Measurements from ENCODE around the gene AFAP1. TPM values are rescaled to one million over a fixed set of nuclear protein-coding genes. Genes with fewer than 3 reads are reported as not detected.

The AFAP1 gene
- total RNA-seq, 1 donor from 2014 or later = 84.9 TPM

DNA sequence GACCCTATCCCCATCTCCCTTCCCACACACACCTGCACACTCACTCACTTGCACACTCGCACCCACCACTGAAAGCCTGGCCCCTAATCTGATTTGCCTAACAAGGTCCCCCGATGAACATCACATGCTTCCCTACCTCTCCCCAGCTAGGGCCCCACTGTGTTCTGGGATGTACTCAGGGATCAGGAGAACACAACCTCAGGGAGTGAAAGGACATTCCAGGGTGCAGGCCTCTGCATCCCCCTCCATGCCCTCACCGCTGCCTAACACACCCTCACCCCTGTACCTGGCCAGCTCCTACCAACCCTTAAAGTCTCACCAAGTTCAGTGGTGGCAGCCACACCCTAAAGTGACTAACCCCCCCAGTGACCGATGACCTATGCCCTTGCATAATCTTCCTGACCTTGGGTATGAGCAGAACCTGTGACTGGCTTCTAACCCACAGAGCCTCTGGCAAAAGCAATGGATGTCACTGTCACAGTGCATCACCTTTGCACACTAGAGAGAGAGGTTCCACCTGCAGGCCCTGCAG, 2.4 kb upstream of the AFAP1 start:
- no peak for DNase-seq (ENCODE audit: low spot score in 2 of 2)
- TF ChIP-seq, protein P1, sequence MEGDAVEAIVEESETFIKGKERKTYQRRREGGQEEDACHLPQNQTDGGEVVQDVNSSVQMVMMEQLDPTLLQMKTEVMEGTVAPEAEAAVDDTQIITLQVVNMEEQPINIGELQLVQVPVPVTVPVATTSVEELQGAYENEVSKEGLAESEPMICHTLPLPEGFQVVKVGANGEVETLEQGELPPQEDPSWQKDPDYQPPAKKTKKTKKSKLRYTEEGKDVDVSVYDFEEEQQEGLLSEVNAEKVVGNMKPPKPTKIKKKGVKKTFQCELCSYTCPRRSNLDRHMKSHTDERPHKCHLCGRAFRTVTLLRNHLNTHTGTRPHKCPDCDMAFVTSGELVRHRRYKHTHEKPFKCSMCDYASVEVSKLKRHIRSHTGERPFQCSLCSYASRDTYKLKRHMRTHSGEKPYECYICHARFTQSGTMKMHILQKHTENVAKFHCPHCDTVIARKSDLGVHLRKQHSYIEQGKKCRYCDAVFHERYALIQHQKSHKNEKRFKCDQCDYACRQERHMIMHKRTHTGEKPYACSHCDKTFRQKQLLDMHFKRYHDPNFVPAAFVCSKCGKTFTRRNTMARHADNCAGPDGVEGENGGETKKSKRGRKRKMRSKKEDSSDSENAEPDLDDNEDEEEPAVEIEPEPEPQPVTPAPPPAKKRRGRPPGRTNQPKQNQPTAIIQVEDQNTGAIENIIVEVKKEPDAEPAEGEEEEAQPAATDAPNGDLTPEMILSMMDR (IDR thresholded peaks at IDR 0.05) = no peak
- Histone ChIP-seq H3K27me3 (no peaks in the 10 kb centered on the region), H3K4me1 (peaks cover 0 to 6% of the 10 kb centered on the region in 2 donors), H3K9me3 (no peaks in the 10 kb centered on the region), H3K27ac (no peak overlapping the region), H3K36me3 (no peaks in the 10 kb centered on the region), H3K4me3 (no peak overlapping the region)
- intact Hi-C loops (cut with DNase I) = no loop called here

DNA sequence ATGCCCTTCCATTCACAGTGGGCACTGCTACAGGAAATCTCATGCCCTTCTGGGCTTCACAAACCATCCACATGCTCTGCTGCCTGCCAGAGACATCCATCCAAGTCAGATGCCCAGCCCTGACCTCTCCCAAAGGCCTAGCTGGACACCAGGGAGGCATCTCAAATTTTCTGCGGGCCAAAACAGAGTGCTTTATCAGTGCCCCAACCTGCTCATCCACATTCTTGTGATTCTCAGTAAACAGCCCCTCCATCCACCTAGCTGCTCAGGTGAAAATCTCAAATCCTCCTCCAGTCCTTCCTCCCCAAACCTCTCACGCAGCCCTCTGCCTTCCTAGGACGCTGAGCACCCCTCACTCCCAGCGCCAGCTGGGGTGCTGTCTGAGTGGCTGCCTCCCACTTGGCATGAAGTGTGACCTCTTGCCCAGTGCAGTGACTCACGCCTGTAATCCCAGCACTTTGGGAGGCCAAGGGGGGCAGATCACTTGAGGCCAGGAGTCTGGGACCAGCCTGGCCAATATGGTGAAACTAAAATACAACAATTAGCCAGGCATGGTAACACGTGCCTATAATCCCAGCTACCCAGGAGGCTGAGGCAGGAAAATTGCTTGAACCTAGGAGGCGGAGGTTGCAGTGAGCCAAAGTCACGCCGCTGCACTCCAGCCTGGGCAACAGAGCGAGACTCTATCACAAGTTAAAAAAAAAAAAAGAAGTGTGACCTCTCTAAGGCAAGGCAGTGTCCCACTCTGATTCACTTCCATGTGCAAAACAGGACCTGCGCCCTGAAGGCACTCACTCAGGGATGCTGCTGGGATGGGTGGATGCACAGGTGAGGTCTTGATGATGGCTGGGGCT, 1.7 kb upstream of the AFAP1 start:
- H3K4me1 ChIP-seq = peaks cover 0 to 6% of the 10 kb centered on the region in 2 donors
- H3K9me3 ChIP-seq = no peaks in the 10 kb centered on the region
- no peaks in the 10 kb centered on the region for H3K36me3 ChIP-seq
- H3K27me3 ChIP-seq = no peaks in the 10 kb centered on the region
- H3K27ac ChIP-seq = no peak overlapping the region
- no peak overlapping the region for H3K4me3 ChIP-seq
- intact Hi-C loops (cut with DNase I) = no loop called here
- DNase-seq (ENCODE audit: low spot score in 2 of 2) = no peak
- TF ChIP-seq, protein P1 (IDR thresholded peaks at IDR 0.05) = no peak

DNA sequence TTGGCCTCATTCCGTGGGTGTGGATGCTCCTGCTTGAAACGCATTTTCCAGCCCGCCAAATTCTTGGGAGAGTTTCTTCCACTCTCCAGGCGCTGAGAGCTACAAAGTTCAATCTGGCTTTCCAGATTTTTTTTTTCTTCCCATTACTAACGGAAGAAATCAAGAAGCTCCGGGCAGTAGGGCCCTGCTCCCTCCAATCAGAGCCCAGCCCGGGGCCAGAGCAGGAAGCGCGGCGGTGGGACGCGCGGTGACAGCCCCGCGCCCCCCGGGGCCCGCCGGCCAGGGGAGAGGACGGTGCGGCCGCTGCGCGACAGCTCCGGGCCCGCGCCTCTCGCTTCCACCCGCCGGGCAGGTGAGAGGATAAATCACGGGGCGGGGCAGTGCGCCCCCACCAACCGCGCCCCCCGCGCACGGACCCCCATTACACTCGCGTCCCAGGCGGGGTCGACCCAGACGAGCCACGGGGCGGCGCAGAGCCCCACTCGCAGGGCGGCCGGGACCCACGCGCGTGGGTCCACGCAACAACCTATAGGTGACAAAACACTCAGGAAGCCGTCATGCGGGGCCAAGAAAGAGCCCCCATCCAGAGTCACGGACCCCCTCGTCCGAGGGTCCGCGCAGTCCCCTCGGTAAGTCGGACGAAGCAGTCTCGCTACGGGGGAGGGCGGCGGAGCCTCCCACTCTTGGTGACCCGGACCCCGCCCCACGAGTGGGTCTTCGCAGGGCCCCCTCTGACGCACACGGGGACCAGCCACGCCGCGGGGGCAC, 868 bp downstream of the AFAP1 start:
- TF ChIP-seq, protein P1 (IDR thresholded peaks at IDR 0.05) = no peak
- H3K27me3 ChIP-seq = no peaks in the 10 kb centered on the region
- no peaks in the 10 kb centered on the region for H3K36me3 ChIP-seq
- H3K4me3 ChIP-seq = peak overlapping the region; percentile 77 to 99
- peak overlapping the region; percentile 82 to 93 for H3K27ac ChIP-seq
- intact Hi-C loops (cut with DNase I) = loop anchor here (1.0 to 5.0 kb wide), 7 partner anchors 22 to 134 kb away; no protein-coding TSS in a partner anchor
- DNase-seq (ENCODE audit: low spot score in 2 of 2) = no peak
- peaks cover 0 to 11% of the 10 kb centered on the region in 2 donors for H3K4me1 ChIP-seq
- no peaks in the 10 kb centered on the region for H3K9me3 ChIP-seq

DNA sequence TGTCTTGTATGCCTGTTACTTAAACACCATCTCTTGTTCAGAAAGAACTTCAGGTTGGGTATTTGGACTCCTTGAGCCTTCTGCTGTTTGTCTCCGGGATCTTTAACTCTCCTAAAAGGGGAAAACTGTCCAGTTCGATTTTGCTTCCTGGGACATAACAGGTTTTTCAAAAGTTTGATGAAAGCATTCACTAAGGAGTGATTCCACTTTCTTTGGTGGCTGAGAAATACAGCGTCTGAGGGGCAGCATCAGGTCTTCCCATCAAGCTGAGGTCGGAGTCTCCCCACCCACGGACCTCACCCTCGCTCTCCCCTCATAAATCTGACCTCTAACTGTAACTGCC, 1.4 kb downstream of the AFAP1 start:
- H3K27ac ChIP-seq = peak overlapping the region; percentile 82 to 93
- DNase-seq (ENCODE audit: low spot score in 2 of 2) = no peak
- H3K36me3 ChIP-seq = no peaks in the 10 kb centered on the region
- H3K9me3 ChIP-seq = no peaks in the 10 kb centered on the region
- no peaks in the 10 kb centered on the region for H3K27me3 ChIP-seq
- peaks cover 0 to 11% of the 10 kb centered on the region in 2 donors for H3K4me1 ChIP-seq
- TF ChIP-seq, protein P1 (IDR thresholded peaks at IDR 0.05) = no peak
- H3K4me3 ChIP-seq = peak overlapping the region; percentile 77 to 99
- intact Hi-C loops (cut with DNase I) = loop anchor here (1.0 to 5.0 kb wide), 6 partner anchors 27 to 134 kb away; no protein-coding TSS in a partner anchor

DNA sequence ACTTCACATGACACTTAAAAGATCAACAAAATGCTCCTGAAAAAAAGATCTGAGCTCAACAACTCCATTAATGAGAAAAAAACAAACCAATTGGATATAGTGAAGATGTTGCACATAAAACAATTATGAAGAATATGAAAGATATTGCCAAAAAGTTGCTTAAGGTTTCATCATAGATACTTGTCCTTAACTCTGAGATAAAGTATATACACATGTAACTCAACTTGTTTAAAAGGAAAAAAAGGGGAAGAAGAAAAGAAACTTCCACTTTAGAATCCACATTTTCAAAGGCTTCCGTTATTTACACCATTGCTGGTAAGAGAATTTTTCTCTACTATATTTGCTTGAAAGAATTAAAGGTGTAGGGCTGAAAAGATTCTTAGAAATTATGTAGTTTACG, 2.7 kb downstream of the AFAP1 start:
- Histone ChIP-seq H3K36me3 (no peaks in the 10 kb centered on the region), H3K9me3 (no peaks in the 10 kb centered on the region), H3K27me3 (no peaks in the 10 kb centered on the region), H3K4me1 (peaks cover 0 to 11% of the 10 kb centered on the region in 2 donors), H3K4me3 (peak overlapping the region in 1 of 2 donors; percentile 99), H3K27ac (no peak overlapping the region)
- TF ChIP-seq, protein P1 (IDR thresholded peaks at IDR 0.05) = no peak
- intact Hi-C loops (cut with DNase I) = loop anchor here (5.0 kb wide), 2 partner anchors 35 to 80 kb away; no protein-coding TSS in a partner anchor
- no peak for DNase-seq (ENCODE audit: low spot score in 2 of 2)
